Activated CD4-positive, alpha-beta memory T cell treated with anti-CD3 and anti-CD28 coated beads, Interleukin-2, amount 10 ng/mL, durations not matched to agents 7 days and 5 days (primary cell): ENCODE measurements around the gene NCLN. TPM values are rescaled to one million over a fixed set of nuclear protein-coding genes. Genes with fewer than 3 reads are reported as not detected.
A peak's percentile ranks its signal among the peaks of the same experiment; 100 is the strongest.

Experiments
- CTCF ChIA-PET: fragments of 350-600 bp; sonication (Branson Sonifier 250); formaldehyde crosslinking; loops from one replicate; lab custom pipeline; 2021; ENCODE audit warnings: antibody characterized with exemption, inconsistent platforms; lab: Charles Lee
- POLR2A ChIA-PET: fragments of 350-600 bp; sonication (Branson Sonifier 250); formaldehyde crosslinking; loops from one replicate; lab custom pipeline; 2021; ENCODE audit warnings: antibody characterized with exemption; lab: Charles Lee
- DNase-seq: peaks from one replicate; pipeline ENCODE4 v3.0.0-alpha.2; 2020
- H3K27ac Mint-ChIP-seq: one replicate; pipeline ENCODE4 v1.8.0; 2021; ENCODE audit warnings: mild to moderate bottlenecking, mixed read lengths
- H3K27me3 Mint-ChIP-seq: one replicate; pipeline ENCODE4 v1.8.0; 2021; ENCODE audit warnings: mixed read lengths
- H3K36me3 Mint-ChIP-seq: one replicate; pipeline ENCODE4 v1.8.0; 2021; ENCODE audit warnings: low read depth, mixed read lengths
- H3K4me1 Mint-ChIP-seq: one replicate; pipeline ENCODE4 v1.8.0; 2021; ENCODE audit warnings: mixed read lengths
- H3K4me3 Mint-ChIP-seq: one replicate; pipeline ENCODE4 v1.8.0; 2021; ENCODE audit warnings: mild to moderate bottlenecking, mixed read lengths
- H3K9me3 Mint-ChIP-seq: one replicate; pipeline ENCODE4 v1.8.0; 2021; ENCODE audit warnings: mixed read lengths
- total RNA-seq, 2 experiments: library from RNA; stranded (reverse); gene quantifications; one replicate each; pipeline ENCODE4 v1.2.3, GENCODE V29; 2021

NCLN gene
- total RNA-seq, 2 experiments from 2014 or later: 49.6 to 52.0 TPM

- Mint-ChIP-seq H3K9me3 (no peaks in the 10 kb centered on the region), H3K4me3 (peak overlapping the region; percentile 76), H3K36me3 (peaks cover 42% of the 10 kb centered on the region), H3K4me1 (peaks cover 25% of the 10 kb centered on the region), H3K27ac (peak overlapping the region; percentile 94), H3K27me3 (no peaks in the 10 kb centered on the region)
- CTCF ChIA-PET: interaction anchor here (0.8 to 1.0 kb wide), 3 partner anchors 13 to 31 kb away, joined by 3 read pairs; no protein-coding TSS in a partner anchor
- DNase-seq: peak; percentile 86
- POLR2A ChIA-PET: interaction anchor here (0.6 to 2.4 kb wide), 12 partner anchors 9 to 330 kb away, joined by 3 to 20 read pairs (median 5); partner anchors contain the start of gene NCLN
Observed at GRCh38 chr19:3176715-3177501, 8.8 kb upstream of the NCLN start.

- Mint-ChIP-seq H3K36me3 (peaks cover 54% of the 10 kb centered on the region), H3K9me3 (no peaks in the 10 kb centered on the region)
Observed at GRCh38 chr19:3178377-3178972, 7.3 kb upstream of the NCLN start, which contains the start of gene S1PR4. S1PR4 (plus strand) TSS chr19:3178769; CDS start chr19:3178793, 24 bp downstream.

DNA sequence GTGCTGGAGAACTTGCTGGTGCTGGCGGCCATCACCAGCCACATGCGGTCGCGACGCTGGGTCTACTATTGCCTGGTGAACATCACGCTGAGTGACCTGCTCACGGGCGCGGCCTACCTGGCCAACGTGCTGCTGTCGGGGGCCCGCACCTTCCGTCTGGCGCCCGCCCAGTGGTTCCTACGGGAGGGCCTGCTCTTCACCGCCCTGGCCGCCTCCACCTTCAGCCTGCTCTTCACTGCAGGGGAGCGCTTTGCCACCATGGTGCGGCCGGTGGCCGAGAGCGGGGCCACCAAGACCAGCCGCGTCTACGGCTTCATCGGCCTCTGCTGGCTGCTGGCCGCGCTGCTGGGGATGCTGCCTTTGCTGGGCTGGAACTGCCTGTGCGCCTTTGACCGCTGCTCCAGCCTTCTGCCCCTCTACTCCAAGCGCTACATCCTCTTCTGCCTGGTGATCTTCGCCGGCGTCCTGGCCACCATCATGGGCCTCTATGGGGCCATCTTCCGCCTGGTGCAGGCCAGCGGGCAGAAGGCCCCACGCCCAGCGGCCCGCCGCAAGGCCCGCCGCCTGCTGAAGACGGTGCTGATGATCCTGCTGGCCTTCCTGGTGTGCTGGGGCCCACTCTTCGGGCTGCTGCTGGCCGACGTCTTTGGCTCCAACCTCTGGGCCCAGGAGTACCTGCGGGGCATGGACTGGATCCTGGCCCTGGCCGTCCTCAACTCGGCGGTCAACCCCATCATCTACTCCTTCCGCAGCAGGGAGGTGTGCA is 6.6 kb upstream of the NCLN start:
- ChIA-PET CTCF (interaction anchor here (1.2 kb wide), 1 partner anchor 51 kb away, joined by 3 read pairs; no protein-coding TSS in a partner anchor), POLR2A (interaction anchor here (0.7 to 3.4 kb wide), 17 partner anchors 8 to 1173 kb away, joined by 3 to 15 read pairs (median 4); partner anchors contain the start of gene TLE5)
- H3K4me3 Mint-ChIP-seq: peak overlapping the region; percentile 99
- no peaks in the 10 kb centered on the region for H3K9me3 Mint-ChIP-seq
- peaks cover 60% of the 10 kb centered on the region for H3K36me3 Mint-ChIP-seq
- DNase-seq: no peak
- H3K4me1 Mint-ChIP-seq: peaks cover 34% of the 10 kb centered on the region
- peak overlapping the region; percentile 96 for H3K27ac Mint-ChIP-seq
- no peaks in the 10 kb centered on the region for H3K27me3 Mint-ChIP-seq

More at GRCh38 chr19:3178377-3178972, 7.3 kb upstream of the NCLN start, which contains the start of gene S1PR4:
- ChIA-PET POLR2A (interaction anchor here (0.7 to 3.4 kb wide), 15 partner anchors 10 to 1174 kb away, joined by 3 to 15 read pairs (median 4); partner anchors contain the start of gene TLE5), CTCF (interaction anchor here (1.2 kb wide), 1 partner anchor 50 kb away, joined by 3 read pairs; no protein-coding TSS in a partner anchor)
- H3K4me1 Mint-ChIP-seq: peaks cover 27% of the 10 kb centered on the region
- peak; percentile 86 for DNase-seq
- H3K27me3 Mint-ChIP-seq: no peaks in the 10 kb centered on the region
- H3K4me3 Mint-ChIP-seq: peak within 1 kb of the TSS; percentile 99
- peak within 1 kb of the TSS; percentile 96 for H3K27ac Mint-ChIP-seq

DNA sequence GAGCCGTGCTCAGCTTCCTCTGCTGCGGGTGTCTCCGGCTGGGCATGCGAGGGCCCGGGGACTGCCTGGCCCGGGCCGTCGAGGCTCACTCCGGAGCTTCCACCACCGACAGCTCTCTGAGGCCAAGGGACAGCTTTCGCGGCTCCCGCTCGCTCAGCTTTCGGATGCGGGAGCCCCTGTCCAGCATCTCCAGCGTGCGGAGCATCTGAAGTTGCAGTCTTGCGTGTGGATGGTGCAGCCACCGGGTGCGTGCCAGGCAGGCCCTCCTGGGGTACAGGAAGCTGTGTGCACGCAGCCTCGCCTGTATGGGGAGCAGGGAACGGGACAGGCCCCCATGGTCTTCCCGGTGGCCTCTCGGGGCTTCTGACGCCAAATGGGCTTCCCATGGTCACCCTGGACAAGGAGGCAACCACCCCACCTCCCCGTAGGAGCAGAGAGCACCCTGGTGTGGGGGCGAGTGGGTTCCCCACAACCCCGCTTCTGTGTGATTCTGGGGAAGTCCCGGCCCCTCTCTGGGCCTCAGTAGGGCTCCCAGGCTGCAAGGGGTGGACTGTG is 5.9 kb upstream of the NCLN start:
- POLR2A ChIA-PET: interaction anchor here (0.9 to 3.4 kb wide), 14 partner anchors 9 to 377 kb away, joined by 3 to 15 read pairs (median 4); partner anchors contain the start of gene TLE5
- Mint-ChIP-seq H3K36me3 (peaks cover 67% of the 10 kb centered on the region), H3K4me1 (peaks cover 40% of the 10 kb centered on the region), H3K9me3 (no peaks in the 10 kb centered on the region), H3K27me3 (no peaks in the 10 kb centered on the region), H3K27ac (peak overlapping the region; percentile 96), H3K4me3 (peak overlapping the region; percentile 99)
- CTCF ChIA-PET: interaction anchor here (1.2 kb wide), 1 partner anchor 52 kb away, joined by 3 read pairs; no protein-coding TSS in a partner anchor
- peak; percentile 45 for DNase-seq

DNA sequence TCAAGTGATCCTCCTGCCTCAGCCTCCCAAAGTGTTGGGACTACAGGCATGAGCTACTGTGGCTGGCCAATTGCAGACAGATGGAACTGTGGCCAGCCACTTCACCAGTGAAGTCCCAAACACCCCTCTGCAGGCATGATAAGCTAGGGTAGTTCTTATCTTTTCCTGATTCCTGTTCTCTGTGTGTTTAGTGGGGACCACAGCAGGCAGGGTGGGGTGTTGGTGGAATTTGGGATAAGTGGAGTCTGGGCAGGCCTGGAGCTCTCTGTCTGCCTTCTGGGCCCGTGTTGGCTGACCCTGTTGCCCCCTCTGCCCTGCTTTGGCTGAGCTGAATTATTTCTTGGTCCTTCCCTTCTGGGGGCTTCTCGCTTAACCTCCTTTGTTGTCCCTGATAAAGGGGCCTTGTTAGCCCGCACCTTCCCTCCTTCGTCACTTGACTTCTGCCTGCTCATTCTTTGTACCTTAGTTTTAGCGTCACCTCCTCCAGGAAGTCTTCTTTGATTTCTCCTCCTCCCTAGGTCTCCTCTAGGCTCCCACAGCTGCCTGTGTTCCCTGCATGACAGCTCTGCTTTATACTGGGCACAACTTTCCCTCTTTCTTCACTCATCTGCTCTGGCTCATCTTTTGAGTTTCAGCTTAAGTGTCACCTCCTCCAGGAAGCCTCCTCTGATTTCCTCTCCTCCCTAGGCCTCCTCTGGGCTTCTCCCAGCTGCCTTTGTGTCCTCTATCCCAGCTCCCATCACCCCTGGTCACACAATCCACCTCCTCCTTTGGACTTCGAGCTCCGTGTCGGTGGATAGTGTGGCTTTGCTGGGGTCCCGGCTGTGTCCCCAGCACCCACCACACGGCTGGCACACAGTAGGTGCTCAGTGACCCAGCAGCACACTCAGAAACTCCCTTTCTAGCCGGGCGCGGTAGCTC is 1.7 kb upstream of the NCLN start:
- peaks cover 66% of the 10 kb centered on the region for H3K36me3 Mint-ChIP-seq
- no peak for DNase-seq
- no peaks in the 10 kb centered on the region for H3K9me3 Mint-ChIP-seq
- POLR2A ChIA-PET: interaction anchor here (0.9 to 1.4 kb wide), 5 partner anchors 8 to 122 kb away, joined by 3 read pairs; partner anchors contain the start of gene TLE5
- peak overlapping the region; percentile 91 for H3K27ac Mint-ChIP-seq
- no peaks in the 10 kb centered on the region for H3K27me3 Mint-ChIP-seq
- peak overlapping the region; percentile 91 for H3K4me3 Mint-ChIP-seq
- peaks cover 52% of the 10 kb centered on the region for H3K4me1 Mint-ChIP-seq
- CTCF ChIA-PET: interaction anchor here (0.7 to 1.3 kb wide), 6 partner anchors 20 to 234 kb away, joined by 3 to 5 read pairs (median 4); no protein-coding TSS in a partner anchor

DNA sequence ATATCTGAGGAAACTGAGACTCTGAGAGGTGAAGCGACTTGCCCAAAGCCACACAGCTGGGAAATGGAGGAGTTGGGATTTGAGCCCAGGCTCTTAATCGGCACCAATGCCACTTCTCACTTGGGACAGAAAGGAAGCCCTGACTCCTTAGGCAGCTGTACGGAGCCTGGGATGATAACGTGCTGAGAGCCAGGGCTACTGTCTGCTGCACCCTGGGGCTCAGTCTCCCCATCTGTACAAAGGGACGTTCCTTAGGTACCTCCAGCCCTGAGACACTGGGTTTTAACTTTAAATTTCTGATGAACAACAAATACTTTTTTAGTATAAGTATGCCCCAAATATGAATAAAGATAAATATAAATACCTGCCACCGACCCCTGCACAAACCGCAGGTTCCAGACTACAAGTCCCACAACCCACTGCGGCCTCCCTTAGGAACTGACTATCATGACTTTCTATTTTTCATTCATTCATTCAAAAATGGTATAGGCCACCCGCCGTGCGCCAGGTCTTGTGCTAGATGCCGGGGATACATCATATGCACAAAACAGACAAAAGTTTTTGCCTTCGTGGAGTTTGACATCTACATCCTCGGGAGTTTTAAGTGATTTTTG is 776 bp upstream of the NCLN start:
- POLR2A ChIA-PET: interaction anchor here (0.9 to 2.1 kb wide), 6 partner anchors 8 to 123 kb away, joined by 3 to 10 read pairs (median 3); partner anchors contain the start of gene TLE5
- Mint-ChIP-seq H3K36me3 (peaks cover 56% of the 10 kb centered on the region), H3K27ac (peak overlapping the region; percentile 91), H3K27me3 (no peaks in the 10 kb centered on the region), H3K9me3 (no peaks in the 10 kb centered on the region), H3K4me1 (peaks cover 56% of the 10 kb centered on the region), H3K4me3 (peak overlapping the region; percentile 91)
- peak; percentile 81 for DNase-seq
- CTCF ChIA-PET: interaction anchor here (1.0 to 1.5 kb wide), 4 partner anchors 23 to 234 kb away, joined by 3 to 5 read pairs (median 4); no protein-coding TSS in a partner anchor

DNA sequence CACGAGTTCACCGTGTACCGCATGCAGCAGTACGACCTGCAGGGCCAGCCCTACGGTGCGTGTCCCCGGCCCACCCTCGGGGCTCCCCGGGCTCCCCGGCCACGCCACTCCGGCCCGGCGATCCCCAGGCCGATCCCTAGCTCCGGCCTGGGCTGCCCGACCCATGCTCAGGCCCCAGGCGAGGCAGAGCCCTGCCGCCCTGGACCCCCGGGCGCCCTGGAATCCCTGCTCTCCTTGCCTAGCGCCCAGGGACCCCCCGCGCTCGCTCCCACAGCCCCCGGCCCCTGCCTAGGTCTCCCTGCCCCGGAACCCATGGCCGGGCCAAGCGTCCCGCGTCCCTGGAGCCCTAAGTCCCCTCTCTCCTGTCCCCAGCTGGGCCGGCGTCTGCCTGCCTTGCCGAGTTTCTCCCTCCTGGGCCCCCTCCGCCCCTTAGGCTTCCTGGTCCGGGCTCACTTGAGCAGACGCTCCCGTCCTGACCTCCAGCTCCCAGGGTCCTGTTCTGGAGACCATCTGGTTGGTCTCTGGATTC is 494 bp downstream of the NCLN start:
- Mint-ChIP-seq H3K4me3 (peak overlapping the region; percentile 88), H3K4me1 (peaks cover 60% of the 10 kb centered on the region), H3K27ac (peak overlapping the region; percentile 82), H3K27me3 (no peaks in the 10 kb centered on the region), H3K9me3 (no peaks in the 10 kb centered on the region), H3K36me3 (peaks cover 44% of the 10 kb centered on the region)
- no peak for DNase-seq
- CTCF ChIA-PET: interaction anchor here (0.6 kb wide), 1 partner anchor 223 kb away, joined by 3 read pairs; no protein-coding TSS in a partner anchor
- POLR2A ChIA-PET: interaction anchor here (0.6 to 2.1 kb wide), 9 partner anchors 9 to 566 kb away, joined by 3 to 10 read pairs (median 4); partner anchors contain the start of gene DOHH

- Mint-ChIP-seq H3K27me3 (no peaks in the 10 kb centered on the region), H3K9me3 (no peaks in the 10 kb centered on the region), H3K4me1 (peaks cover 60% of the 10 kb centered on the region), H3K4me3 (peak overlapping the region; percentile 88), H3K27ac (peak overlapping the region; percentile 82), H3K36me3 (peaks cover 35% of the 10 kb centered on the region)
- POLR2A ChIA-PET: interaction anchor here (0.6 to 2.1 kb wide), 9 partner anchors 10 to 567 kb away, joined by 3 to 10 read pairs (median 4); partner anchors contain the start of gene DOHH
- CTCF ChIA-PET: interaction anchor here (0.6 kb wide), 1 partner anchor 224 kb away, joined by 3 read pairs; no protein-coding TSS in a partner anchor
- DNase-seq: no peak
Observed at GRCh38 chr19:3186891-3187661, 1.3 kb downstream of the NCLN start.

GRCh38 chr19:3187662-3188511 is 2.2 kb downstream of the NCLN start:
- POLR2A ChIA-PET: interaction anchor here (1.0 to 2.4 kb wide), 2 partner anchors 9 to 84 kb away, joined by 4 to 12 read pairs; partner anchors contain the start of gene S1PR4
- peak overlapping the region; percentile 88 for H3K4me3 Mint-ChIP-seq
- peak overlapping the region; percentile 34 for H3K27ac Mint-ChIP-seq
- CTCF ChIA-PET: no interaction called here
- peaks cover 57% of the 10 kb centered on the region for H3K4me1 Mint-ChIP-seq
- H3K9me3 Mint-ChIP-seq: no peaks in the 10 kb centered on the region
- H3K36me3 Mint-ChIP-seq: peaks cover 30% of the 10 kb centered on the region
- H3K27me3 Mint-ChIP-seq: no peaks in the 10 kb centered on the region
- no peak for DNase-seq
